Activated naive CD4-positive, alpha-beta T cell treated with anti-CD3 and anti-CD28 coated beads for 36 hours (primary cell): ENCODE measurements around the gene RMRP. TPM values are rescaled to one million over a fixed set of nuclear protein-coding genes. Genes with fewer than 3 reads are reported as not detected.

Experiments used
- microRNA-seq: library from miRNA; unstranded; fragments of <30 nt; microRNA quantifications from one replicate; pipeline ENCODE4 v1.2.0, GENCODE V29; 2022; ENCODE audit warnings: borderline microRNAs expressed, borderline replicate concordance
- total RNA-seq, 2 experiments: library from RNA; stranded (reverse); gene quantifications; one replicate each; pipeline ENCODE4 v1.2.3, GENCODE V29; 2021

The RMRP gene
- total RNA-seq, 2 experiments from 2014 or later, result 7,381 to 12,571 TPM

Small RNAs within 50 kb of the gene (microRNA-seq; reads per million reads assigned to microRNA genes)
- gene MIR4667, result not detected

Other genes starting within 250 kb of the RMRP start
- 1 to 10 TPM; 4.0 to 5.1 TPM for gene RUSC2, start 167.9 kb downstream of the RMRP start, total RNA-seq
- 10 to 100 TPM; 18.3 to 19.0 TPM for gene TESK1, start 52.8 kb downstream of the RMRP start, total RNA-seq
- gene CD72, start 39.6 kb downstream of the RMRP start, total RNA-seq, result 1 to 10 TPM; 2.9 to 4.5 TPM
- 10 to 100 TPM; 44.0 to 45.4 TPM for gene SIT1, start 7.1 kb downstream of the RMRP start, total RNA-seq
- gene CCDC107, start 273 bp upstream of the RMRP start, total RNA-seq, result 1 to 10 TPM; 5.6 to 6.4 TPM
- gene ARHGEF39, start 7.2 kb upstream of the RMRP start, total RNA-seq, result 10 to 100 TPM; 28.9 to 30.4 TPM
- under 1 TPM; 0.38 to 0.52 TPM for gene CA9, start 15.9 kb upstream of the RMRP start, total RNA-seq
- 1 to 10 TPM; 4.9 to 6.6 TPM for gene TPM2, start 31.9 kb upstream of the RMRP start, total RNA-seq
- 100 to 1,000 TPM; 190 TPM for gene TLN1, start 74.2 kb upstream of the RMRP start, total RNA-seq
- 10 to 100 TPM; 13.7 to 13.8 TPM for gene CREB3, start 74.6 kb upstream of the RMRP start, total RNA-seq
- 10 to 100 TPM; 20.3 to 22.7 TPM for gene GBA2, start 91.2 kb upstream of the RMRP start, total RNA-seq
- gene RGP1, start 91.3 kb upstream of the RMRP start, total RNA-seq, result 10 to 100 TPM; 12.0 to 13.3 TPM
- under 1 TPM in 1 of 2 experiments, not detected in 1; 0.45 TPM for gene MSMP, start 96.3 kb upstream of the RMRP start, total RNA-seq
- 1 to 10 TPM; 3.6 to 5.5 TPM for gene NPR2, start 133.6 kb upstream of the RMRP start, total RNA-seq
- gene SPAG8, start 154.2 kb upstream of the RMRP start, total RNA-seq, result 1 to 10 TPM in 1 of 2 experiments, under 1 TPM in 1; 0.95 to 1.1 TPM
- 10 to 100 TPM; 61.0 to 68.3 TPM for gene HINT2, start 157.0 kb upstream of the RMRP start, total RNA-seq
- gene FAM221B, start 170.7 kb upstream of the RMRP start, total RNA-seq, result not detected
- gene TMEM8B, start 171.2 kb upstream of the RMRP start, total RNA-seq, result 1 to 10 TPM; 6.2 to 6.6 TPM
- gene OR13J1, start 212.4 kb upstream of the RMRP start, total RNA-seq, result not detected
- not detected for gene HRCT1, start 248.2 kb upstream of the RMRP start, total RNA-seq